TTC549 (cell line): Measurements from ENCODE around the gene PBX1.
A peak's percentile ranks its signal among the peaks of the same experiment; 100 is the strongest.

ENCODE experiments used
- FAIRE-seq: peaks from 2 replicates; lab custom pipeline; 2012; peaks lifted over from hg19 to GRCh38; lab: Jason Lieb, UNC

PBX1 gene

DNA sequence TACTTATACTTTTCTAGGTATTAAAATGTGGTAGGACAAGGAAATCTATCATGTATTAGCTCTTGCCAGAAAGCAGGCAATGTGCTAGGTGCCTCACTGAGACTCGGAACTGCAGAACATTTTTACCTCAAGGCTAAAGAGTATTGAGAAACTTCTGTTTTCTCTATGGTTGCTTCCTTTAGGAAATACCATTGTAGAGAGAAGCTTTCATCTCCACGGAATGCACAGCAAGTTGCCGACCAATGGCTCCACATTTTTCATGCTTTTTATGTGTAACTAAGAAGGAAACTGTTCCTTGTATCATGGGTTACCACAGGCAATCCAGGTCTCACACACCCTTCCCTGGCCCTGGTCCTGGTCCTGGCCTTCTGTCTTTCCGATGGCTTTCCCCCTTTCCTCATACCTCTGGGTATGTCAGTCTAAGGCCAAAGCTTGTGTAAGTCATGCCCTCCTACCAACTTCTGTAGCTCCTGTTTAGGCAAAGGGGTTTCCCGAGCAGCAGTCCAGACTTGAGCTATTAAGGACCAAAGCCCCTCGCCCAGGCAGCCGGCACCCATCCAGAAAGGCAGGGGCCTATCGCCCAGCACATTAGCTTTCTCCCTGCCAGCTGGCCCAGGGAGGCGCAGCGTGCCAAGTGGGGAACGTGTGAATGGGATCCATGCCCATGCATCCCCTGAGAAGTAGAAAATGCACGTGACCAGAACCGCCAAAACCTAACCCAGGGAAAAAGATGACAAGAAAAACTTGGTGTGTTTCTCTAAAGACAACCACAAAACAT lies 225.0 kb downstream of the PBX1 start:
- FAIRE-seq, result no peak

DNA sequence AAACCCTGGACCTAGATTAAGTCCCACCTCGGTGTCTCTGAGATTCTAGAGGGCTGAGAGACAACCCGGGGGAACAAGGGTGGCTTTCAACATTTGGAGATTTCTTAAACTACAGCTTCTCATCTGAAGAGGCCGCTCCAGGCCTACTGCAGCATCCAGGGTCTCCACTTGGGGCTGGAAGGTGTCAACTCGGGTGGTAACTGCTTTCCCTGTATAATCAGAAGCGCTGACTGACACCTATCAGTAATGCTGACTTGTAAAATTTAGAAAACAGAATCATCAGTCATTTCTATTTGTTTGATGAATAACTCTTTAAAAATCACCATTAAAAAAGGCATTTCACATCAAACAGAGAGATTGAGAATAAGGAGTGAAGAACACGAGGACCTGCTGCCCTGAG lies 226.0 kb downstream of the PBX1 start:
- FAIRE-seq, result no peak

DNA sequence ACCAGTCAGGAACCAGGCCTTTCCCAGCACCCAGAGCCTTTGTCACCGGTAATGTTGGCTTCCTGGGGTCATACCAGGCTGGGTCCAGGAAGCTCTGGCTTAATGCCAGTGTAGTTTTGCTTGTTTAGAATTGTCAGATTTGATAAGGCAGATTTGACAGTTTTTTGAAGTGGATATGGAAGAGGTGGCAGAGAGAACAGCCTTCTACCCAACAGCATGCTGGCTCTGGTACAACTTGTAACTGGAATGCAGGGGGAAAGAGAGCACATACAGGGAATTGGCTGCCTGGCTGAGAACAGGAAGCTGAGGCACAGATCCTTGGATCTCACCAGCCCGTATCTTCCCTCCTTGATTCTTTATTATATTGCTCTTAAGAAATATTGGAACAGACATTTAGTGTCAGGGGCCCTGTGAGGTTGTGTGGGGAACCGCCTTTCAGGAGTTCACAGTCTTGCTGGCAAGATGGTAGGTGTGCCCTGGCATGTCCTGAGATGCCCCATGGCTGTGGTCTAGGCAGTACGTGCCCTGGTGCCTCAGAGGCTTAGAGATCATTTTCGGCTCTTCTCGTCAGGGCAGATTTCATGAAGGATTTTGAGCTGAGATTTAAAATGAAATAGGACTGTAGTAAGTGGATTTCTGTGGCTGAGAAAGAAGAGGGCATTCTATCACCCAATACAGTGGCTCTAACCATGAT lies 227.0 kb downstream of the PBX1 start:
- FAIRE-seq, result no peak

DNA sequence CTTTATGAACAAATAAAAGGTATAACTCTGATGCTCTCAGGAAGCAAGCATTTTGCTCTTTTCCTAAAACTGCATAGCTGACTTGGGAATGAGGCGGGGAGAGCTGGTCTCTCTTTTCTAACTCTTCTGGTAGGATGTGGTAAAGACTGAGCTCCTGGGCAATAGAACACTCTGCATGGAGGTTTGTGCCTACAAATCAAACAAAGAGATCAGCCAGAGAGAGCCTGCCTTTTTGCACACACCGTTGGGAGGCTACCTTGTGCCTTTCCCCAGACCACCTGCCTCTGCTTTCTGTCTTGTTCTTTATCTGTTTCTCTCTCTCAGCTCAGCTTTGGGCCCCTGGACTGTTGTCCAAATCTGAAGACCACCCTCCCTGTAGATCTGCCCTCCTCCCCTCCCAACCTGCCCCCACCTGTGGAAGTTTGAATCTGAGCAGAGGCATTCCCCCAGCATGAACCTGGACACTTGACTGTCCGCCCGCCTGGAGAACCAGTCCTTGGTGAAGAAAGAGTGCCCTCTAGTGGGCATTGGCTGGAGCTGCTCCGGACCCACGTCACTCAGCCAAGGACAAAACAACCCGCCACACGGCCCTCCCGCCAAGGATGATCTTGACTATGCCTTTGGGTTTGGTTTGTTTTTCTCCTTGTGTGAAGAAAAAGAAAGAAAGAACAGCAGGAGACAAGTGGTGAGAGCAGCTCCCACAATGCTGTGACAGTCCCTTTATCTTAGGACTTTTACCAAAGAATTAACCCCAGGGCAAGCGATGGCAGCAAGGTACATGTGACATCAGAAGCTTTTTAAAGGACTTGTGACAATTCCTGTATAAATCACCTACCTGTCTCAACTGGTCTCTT lies 228.2 kb downstream of the PBX1 start:
- peak; percentile 70 for FAIRE-seq

DNA sequence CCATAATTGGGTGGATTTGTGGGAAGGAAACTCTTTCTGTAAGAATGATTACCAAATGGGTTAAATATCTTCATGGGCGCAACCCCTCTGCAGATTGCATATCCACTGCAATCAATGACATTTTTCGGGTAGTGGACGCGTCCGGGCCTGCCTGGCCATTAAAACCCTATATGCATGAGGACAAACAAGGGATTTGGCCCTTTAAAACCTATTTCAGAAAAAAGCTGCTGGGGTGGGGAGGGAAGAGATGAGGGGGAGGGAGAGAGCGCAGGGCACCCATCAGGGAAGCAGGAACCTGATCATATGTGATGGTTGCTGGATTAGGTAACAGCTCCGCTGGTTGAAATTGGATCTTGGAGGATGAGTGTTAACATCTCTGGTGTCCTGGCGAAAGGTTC lies 228.8 kb downstream of the PBX1 start:
- no peak for FAIRE-seq

DNA sequence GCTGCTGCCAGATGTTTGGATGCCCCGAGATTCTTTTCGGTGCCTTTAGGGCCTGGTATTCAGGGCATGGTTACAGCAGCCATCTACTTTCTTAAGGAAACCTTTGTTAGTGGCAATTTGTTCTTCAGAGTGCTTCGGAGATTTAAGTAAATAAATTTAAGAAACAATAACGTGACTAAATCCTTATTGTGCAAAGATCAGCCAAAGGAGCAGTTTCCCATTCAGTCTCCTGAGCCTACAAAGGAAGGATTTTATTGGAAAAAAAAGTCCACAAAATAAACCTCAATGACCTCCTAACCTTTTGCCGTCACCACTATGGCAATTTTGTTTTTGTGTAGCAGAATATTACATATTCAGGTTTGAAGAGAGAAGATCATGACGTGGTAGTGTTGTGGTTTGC lies 231.1 kb downstream of the PBX1 start:
- FAIRE-seq, result no peak

DNA sequence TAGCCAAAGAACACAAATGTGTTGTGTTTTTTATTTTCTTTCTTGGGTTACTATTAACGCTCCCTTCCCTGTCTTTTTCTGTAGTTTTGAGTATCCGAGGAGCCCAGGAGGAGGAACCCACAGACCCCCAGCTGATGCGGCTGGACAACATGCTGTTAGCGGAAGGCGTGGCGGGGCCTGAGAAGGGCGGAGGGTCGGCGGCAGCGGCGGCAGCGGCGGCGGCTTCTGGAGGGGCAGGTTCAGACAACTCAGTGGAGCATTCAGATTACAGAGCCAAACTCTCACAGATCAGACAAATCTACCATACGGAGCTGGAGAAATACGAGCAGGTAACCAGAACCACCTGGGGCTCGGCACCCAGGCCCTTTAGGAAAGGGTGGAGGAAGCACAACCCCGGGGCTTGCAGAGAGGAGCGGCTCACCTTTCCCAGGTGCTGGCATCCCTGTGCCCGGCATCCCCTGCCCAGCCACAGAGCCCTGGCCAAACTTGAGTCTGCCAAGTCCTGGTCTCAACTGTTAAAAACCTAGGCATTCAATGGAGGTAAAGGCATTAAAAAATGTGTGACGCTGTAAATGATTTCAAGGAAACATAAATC lies 233.5 kb downstream of the PBX1 start:
- no peak for FAIRE-seq

DNA sequence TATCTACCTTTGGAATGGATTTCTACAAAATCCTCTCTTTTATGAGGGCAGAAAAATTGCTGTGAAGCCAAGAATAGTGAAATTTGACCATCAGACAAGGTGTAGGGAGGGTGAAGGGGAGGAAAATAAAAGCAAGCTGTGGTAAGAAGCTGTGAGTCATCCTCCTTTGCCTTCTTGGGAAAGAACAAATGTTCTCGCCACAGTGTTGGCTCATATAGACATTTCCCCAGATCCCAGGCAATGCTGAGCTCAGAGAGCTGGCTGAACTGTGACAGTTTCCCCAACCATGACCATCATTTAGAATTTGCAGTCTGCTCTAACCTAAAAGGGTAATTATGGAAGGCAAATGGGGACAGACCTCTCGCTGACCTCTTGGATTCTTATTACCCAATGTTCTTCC lies 235.4 kb downstream of the PBX1 start:
- FAIRE-seq, result no peak

DNA sequence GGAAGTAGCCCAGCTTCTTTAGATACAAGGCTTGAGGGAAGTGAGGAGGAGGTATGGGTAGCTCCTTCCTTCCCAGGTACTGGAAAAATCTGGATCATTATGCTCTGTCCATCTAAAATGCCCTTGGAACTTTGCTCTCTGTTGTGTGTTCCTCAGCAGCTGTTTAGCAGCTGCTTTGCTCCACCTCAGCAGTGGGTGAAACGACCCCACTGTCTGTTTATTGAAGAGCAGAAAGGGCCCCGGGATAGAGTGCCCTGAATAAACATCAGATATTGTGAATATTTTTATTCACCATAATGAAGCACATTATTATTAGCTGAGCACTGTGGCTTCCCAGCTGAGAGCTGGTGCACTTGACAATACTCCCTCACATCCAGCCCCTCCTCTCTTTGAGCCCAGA lies 237.9 kb downstream of the PBX1 start:
- FAIRE-seq, result no peak

DNA sequence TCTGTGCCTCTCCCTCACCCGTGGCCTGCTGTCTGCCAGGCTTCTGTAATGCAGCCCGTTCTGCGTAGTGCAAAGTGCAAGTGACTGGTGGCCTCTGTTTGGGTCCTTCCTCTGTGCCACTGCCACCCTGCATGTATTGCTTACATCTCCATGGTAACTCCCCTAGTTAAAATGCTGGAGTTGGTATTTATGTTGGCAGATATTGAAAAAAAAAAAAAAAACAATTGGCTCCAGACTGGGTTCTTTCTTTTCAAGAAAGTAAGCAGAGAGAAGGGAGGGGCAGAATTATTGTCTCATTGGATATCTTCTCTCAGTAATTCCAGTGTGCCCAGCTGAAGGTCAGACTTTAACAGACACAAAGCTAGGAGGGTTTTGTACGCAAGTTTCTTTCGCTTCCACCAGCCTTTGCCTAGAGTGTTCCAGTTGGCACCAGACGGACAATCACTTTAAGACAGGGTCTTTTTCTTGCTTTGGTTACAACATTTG lies 242.3 kb downstream of the PBX1 start:
- no peak for FAIRE-seq

DNA sequence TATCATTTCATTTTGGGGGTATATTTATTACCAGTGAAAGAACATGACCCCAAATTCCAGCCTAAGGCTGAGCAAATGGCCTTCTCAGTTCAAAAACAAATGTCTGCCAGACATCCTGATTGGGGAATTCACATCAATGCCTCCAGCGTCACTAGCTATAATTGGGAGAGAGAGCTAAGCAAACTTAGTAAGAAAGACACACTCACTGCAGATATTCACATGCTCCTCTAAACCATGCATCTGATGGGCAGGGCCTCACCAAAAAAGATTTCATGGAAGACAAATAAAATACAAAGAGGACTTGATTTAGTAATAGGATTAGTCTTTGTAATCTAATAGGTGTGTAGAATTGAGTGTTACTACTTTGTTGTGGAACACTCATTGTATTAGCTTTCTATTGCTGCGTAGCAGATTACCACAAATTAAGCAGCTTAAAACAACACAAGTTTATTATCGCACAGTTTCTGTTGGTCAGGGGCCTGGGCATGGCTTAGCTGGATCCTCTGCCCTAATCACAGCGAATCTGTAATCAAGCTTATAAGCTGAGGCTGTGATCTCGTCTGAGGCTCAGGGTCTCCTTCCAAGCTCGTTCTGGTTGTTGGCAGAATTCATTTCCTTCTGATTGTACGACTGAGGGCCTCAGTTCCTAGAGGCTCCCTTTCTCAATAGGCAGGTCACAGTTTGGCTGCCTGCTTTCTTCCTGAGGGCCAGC lies 243.0 kb downstream of the PBX1 start:
- FAIRE-seq, result no peak

DNA sequence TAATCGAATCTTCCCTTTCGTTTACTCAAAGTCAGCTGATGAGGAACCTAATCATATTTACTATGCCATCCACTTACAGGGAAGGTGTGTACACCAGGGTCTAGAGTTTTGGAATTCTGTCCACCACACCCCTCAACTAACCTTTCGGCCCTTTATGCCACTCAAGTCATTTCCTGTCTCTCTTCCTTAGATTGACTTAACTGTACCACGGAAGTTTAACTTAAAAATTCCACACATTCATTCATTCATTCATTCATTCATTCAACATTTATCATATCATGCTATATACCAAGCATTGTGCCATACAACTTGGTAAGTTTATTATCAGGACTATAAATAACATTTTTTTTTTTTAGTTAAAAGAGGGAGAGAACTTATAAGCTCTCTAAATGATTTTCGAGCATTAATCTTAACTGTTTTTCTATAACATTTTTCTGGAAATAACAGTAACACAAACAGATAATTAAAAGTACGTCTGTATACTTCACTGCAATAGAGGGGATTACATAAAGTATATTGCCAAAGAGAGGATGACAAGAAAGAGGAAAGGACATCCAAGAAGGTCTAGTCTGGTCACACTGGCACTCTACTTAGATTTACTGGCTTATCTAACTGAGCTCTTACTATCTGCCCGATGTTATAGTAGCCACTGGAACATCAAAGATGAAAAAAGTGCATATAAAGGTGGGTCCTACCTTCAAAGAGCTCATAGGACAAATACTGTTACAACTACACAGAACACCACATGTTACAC lies 243.7 kb downstream of the PBX1 start:
- no peak for FAIRE-seq

DNA sequence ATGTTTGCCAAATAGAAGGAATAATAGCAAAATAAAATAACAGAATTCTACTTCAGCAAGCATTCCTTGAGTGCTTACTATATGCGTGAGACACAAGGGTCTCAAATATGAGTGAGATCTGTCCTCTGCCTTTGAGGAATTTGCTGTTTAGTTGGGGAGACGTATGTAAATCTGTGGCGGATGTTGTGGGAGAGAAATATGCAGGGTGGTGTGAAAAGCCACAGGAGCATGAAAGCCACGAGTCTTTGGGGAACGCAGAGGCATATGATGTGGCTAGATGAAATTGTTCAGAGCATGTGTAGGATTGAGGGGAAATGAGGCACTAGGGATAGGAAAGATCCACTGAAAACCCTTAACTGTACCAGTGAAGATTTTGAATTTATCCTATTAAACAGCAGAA lies 244.4 kb downstream of the PBX1 start:
- FAIRE-seq, result no peak

DNA sequence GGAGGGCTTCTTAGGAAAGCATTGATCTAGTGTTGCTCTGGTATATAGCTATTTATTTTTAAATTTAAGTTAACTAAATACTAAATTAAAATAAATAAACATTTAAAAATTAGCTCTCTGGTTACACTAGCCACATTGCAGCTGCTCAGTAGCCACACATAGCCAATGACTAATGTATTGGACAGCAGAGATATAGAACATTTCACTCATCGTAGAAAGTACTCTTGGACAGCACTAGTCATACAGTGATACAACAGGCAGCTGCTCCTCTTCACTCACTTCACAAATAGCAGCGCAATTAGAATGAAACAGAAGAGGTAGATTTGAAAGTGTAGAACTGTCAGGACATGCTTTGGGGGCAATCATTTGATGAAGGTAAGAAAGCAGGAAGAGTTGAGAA lies 245.4 kb downstream of the PBX1 start:
- FAIRE-seq, result no peak

DNA sequence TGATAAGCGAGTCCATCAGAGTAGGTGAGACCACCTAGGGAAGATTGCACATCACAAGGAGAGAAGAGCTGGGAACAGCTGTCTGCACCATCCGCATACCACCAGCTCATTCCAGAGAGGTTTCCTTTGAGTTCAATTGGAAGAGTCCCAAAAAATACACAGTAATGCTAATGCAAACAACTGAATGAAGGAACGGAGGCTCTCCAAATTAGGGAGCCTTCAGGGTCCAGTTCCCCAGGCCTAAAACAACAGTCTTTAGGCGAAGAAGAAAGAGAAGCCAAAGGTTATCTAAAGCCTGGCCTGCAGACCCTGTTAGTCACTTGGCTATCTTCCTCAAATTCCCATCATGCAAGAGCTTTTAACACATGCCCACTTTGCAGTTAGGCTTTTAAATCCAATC lies 246.4 kb downstream of the PBX1 start:
- FAIRE-seq, result no peak

DNA sequence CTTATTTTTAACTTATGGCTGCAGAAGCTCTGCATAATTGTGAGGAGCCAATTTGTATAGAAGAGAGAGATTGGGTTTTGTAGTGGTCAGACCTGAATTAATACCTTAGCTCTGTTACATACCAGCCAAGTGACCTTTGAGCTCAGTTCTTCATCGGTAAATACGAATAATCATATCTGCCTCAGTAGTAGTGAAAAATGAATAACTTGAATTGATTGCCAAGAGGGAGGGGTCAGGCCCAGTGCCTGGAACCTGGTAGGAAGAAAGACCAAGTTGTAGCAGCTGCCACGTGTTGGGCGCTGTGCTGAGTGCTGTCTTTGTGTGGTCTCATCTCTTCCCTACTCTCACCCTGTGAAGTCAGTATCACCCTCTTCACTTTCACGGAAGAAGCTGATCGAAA lies 247.5 kb downstream of the PBX1 start:
- FAIRE-seq, result no peak

DNA sequence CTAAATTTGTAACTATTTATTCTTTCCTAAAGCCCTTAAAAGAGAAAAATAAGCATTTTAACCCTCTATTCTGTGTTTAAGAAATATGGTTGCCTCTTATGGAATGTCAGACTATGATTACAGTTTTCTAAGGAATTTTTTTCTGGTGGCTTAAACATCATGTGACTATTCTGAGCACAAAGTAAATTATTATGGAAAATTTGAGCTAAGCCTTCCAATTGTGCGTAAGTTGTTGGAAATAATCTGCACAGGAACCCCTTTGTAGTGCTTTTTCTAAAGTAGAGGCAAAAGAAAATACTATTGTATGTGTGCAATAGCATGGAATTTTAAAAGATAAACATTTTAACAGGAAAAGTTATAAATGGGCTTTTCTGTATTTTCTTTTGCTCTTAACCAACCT lies 254.8 kb downstream of the PBX1 start:
- FAIRE-seq, result no peak

DNA sequence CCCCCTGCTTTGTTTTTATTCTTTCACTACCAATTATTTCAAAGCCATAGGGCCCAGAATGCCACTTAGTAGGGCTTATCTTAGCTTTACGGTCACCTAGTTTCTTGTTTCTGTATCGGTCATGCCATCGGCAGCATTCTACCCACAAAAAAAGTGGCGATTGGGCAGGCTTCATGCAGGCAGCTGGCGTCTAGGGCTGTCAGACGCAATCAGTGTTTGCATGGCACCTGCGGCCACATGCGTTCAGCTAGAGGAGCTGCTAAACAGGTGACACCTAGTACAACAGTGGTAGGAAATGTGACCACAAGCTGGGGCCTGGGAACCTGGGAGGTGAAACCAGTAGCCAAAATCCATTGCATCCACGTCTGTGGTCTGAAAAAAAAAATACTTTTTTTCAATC lies 262.7 kb downstream of the PBX1 start:
- no peak for FAIRE-seq

DNA sequence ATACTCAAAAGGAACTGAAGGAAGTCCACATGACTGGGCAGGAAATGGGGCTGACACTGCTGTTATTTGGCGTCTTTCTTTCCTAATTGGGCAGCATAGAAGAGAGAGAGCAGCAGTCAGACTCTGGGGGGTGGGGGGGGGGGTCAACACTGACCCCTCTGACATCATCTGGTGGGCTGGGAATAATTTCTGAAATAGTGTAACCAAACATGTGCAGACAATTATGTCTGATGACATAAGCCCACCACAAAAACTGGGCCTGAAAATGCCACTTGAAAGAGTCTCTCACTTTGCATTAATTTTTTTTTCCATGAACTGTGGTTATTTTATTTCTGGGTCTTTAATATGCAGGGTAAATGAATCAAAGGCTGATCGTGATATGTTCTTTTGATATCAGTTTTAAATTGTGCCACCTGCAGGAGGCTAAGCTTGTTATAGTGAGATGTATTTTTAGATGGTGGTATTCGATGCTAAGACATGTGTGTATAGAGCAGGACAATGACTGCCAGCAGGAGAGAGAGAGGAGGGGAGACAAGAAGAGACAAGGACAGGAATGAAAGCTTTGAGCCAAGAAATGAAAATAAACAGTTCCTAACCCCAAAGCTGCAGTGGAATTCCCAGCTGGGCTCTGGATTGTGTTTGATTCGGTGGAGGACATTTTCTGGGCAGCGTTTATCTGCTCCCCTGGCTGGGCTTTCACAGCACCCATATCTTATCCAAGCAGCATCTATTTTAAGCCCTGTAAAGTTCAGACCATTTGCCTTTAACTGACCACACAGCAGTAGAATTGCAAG lies 264.7 kb downstream of the PBX1 start:
- FAIRE-seq, result no peak

DNA sequence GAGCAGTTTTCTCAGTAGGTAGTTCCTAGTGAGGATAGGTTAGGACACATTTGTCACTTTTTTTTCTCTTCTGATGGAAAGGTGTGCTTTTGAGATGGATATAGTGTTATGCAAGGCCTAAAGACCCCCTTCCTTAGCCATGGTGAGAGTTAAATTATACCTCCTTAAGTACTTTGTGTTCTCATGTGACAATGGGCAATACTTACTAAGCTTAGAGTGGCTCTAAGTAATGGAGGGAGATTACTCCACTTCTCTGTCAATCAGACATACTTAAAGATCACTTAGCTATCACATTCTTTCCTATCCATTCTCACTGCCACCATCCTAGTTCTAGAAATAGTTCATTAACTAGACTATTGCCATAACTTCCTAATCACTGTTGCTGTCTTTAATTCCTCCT lies 265.6 kb downstream of the PBX1 start:
- no peak for FAIRE-seq
